GM23338 (cell line): ENCODE measurements around the gene CCAR1.

Experiments
- CTCF ChIP-seq, 2 experiments: fragments of 200-600 bp in 1 of 2; sonication (generic) in 1 of 2; conservative IDR thresholded peaks; 2 replicates each; pipeline versions ENCODE4 v1.5.1 to v1.6.1; 2016 to 2017; ENCODE audit warnings: antibody characterized with exemption in 2 of 2, low read depth in 2 of 2, mild to moderate bottlenecking in 2 of 2, moderate library complexity in 1 of 2
- ETS1 ChIP-seq: IDR thresholded peaks from 2 replicates; pipeline ENCODE4 v1.6.1; 2016; ENCODE audit warnings: antibody characterized with exemption
- EZH2phosphoT487 ChIP-seq: fragments of 200-600 bp; sonication (generic); IDR thresholded peaks from one replicate; pipeline ENCODE4 v1.8.1; 2018; ENCODE audit warnings: antibody characterized with exemption; ENCODE audit not compliant: unreplicated experiment
- REST ChIP-seq: IDR thresholded peaks from one replicate; pipeline ENCODE4 v1.6.1; 2018; ENCODE audit warnings: antibody characterized with exemption; ENCODE audit not compliant: unreplicated experiment

GRCh38 chr10:68829521-68829920 is 108.5 kb downstream of the CCAR1 start:
- TF ChIP-seq CTCF (conservative IDR thresholded peaks at IDR 0.05; ENCODE audit: low read depth in 2 of 2), result no peak
- TF ChIP-seq ETS1, result no peak
- no peak for TF ChIP-seq EZH2phosphoT487
- no peak for TF ChIP-seq REST
